AG10803 (cell line): ENCODE measurements around the gene DIP2C.

Experiments used
- DNase-seq: peaks from one replicate; pipeline ENCODE4 v3.0.0; 2010; ENCODE audit warnings: low read depth
- H3K4me3 ChIP-seq: 2 replicates; pipeline ENCODE4 v1.5.1; 2011; ENCODE audit warnings: mild to moderate bottlenecking, low read length, control low read depth
- CTCF ChIP-seq: conservative IDR thresholded peaks from 2 replicates; pipeline ENCODE4 v1.5.1; 2011; ENCODE audit warnings: mild to moderate bottlenecking, low read length, control low read depth, inconsistent platforms

DIP2C gene

GRCh38 chr10:423178-423577 is 266.3 kb downstream of the DIP2C start:
- DNase-seq, result no peak
- no peak for TF ChIP-seq CTCF
- H3K4me3 ChIP-seq, result no peak overlapping the region

DNA sequence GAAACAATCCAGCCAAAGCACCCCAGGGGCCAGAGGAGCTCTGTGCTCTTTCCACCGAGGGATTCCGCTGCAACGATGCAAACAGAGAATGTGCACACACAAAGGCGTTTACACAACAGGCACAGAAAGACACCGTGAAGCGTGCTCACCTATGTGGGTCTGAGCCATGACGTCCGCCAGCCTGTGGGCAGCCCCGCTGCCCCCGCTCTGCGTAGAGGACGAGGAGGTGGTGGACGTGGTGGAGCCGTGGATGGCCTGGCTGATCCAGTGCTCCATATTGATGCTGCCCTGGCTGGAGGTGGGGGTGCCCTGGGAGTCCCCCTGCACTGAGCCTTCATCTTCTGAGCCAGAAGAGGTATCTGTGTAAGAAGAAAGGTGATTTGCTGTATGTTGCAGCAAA is 266.8 kb downstream of the DIP2C start:
- no peak for TF ChIP-seq CTCF
- DNase-seq, result no peak
- H3K4me3 ChIP-seq, result no peak overlapping the region

- TF ChIP-seq CTCF, result no peak
- H3K4me3 ChIP-seq, result no peak overlapping the region
- DNase-seq, result no peak
Observed at GRCh38 chr10:422241-422640, 267.2 kb downstream of the DIP2C start.

DNA sequence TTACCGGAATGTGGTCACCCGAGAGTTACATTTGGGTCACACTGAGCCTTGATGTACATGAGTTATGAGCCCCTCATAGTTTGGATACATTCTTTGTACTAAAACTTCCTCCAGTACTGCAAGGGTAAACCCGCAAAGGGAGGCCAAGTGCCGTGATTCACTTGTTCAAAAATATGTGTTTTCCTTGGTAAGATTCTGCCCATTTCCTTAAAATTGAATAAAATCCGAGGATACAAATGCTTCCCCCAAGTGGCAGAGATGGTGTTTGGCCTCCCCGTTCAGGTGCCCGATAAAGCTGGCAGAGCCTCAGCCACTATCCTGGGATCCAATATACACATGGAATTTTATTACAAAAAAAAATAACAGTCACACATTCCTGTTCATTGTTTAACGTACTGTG is 268.3 kb downstream of the DIP2C start:
- DNase-seq, result no peak
- H3K4me3 ChIP-seq, result no peak overlapping the region
- TF ChIP-seq CTCF, result no peak

DNA sequence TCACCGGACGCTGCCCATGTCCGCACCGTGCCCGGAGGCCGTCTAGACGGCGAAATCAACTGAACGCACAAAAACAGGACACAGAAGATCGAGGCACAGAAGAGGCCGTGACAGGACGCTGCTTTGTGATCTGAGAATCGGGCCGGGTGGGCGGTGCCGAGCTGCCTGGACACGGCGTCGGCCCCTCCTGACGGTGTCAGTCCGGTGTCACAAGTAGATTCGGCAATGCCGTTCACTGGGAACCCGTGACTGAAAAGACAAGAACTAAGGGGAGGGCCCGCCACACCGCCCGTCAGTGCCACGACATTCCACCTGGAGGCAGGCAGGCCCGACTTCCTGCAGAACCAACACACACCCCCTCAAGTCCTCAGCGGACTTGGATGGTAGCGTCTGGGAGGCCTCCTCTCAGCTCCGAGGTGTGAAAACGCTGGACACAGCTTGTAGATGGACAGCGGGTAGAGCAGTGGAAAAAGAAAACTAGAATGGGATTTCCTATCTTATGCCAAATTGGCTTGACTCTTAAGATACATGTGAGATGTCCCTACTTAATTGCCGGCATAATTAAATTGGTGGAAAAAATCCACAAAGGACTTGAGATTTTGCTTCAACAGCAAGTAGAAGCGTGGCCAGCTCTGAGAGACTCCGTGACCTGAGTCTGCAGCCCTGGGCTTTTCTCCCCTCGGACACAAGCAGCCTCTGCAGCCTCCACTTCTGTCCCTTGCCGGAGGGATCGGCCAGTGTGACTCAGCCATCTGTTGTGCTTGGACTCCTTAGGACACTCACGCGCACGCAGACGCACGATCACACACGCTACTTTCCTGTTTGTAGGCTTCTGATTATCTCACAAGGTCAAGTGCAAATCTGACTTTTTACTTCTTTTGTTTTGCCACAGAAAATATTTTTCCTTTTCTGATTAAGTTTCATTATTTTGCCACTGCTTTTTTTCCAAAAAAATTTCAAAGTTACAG is 269.0 kb downstream of the DIP2C start:
- DNase-seq, result no peak
- no peak for TF ChIP-seq CTCF
- no peak overlapping the region for H3K4me3 ChIP-seq

- no peak for TF ChIP-seq CTCF
- no peak for DNase-seq
- H3K4me3 ChIP-seq, result no peak overlapping the region
Observed at GRCh38 chr10:418894-419293, 270.6 kb downstream of the DIP2C start.

DNA sequence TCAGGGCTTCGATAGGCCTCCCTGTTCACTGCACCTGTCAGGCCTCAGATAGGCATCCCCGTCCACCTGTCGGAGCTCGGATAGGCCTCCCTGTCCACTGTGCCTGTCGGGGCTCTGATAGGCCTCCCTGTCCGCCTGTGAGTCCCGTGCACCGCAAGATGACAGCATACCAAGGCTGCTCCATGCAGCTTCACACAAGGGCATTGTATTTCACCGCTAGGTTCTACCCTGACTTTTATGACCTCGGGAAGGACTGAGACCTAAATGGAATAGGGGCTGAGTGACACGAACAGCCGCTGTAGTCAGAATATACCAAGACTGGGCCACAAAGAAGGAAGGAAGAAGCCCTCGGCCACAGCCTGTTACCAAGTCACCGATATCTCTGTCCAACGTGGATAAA is 271.2 kb downstream of the DIP2C start:
- no peak for TF ChIP-seq CTCF
- DNase-seq, result no peak
- H3K4me3 ChIP-seq, result no peak overlapping the region
